Gastroesophageal sphincter (tissue), 3 donors: Measurements from ENCODE around the gene SMURF2.

ENCODE experiments used
- CTCF ChIP-seq, 4 experiments: fragments of 200-600 bp in 2 of 4; fragments of 450-650 bp in 2 of 4; sonication (generic) in 1 of 4; IDR thresholded peaks; one replicate each; pipeline ENCODE4 v1.5.1; 2017 to 2019; ENCODE audit warnings: antibody characterized with exemption in 4 of 4, mild to moderate bottlenecking in 2 of 4, moderate library complexity in 2 of 4
- EP300 ChIP-seq: sonication (generic); formaldehyde crosslinking; IDR thresholded peaks from one replicate; pipeline ENCODE4 v1.6.1; 2017; ENCODE audit warnings: antibody characterized with exemption, mild to moderate bottlenecking
- POLR2A ChIP-seq, 2 donors: fragments of 450-650 bp; IDR thresholded peaks; one replicate each; pipeline ENCODE4 v1.6.1; 2017; ENCODE audit warnings: antibody characterized with exemption in 2 of 2, mild to moderate bottlenecking in 2 of 2, moderate library complexity in 1 of 2
- POLR2AphosphoS5 ChIP-seq: sonication (generic); formaldehyde crosslinking; IDR thresholded peaks from one replicate; pipeline ENCODE4 v1.6.1; 2017; ENCODE audit warnings: antibody characterized with exemption

- TF ChIP-seq CTCF (IDR thresholded peaks at IDR 0.05) (no peak), POLR2AphosphoS5 (no peak), POLR2A (IDR thresholded peaks at IDR 0.05) (no peak), EP300 (no peak)
These were observed 123.5 kb downstream of the SMURF2 start for GRCh38 chr17:64538508-64539130.
